OCI-LY1 (cell line): ENCODE results near the gene GMDS.

Source experiments
- EZH2 ChIP-seq: fragments of 200-600 bp; sonication (generic), shearing (Covaris generic); IDR thresholded peaks from 2 replicates; pipeline ENCODE4 v1.8.0; 2017; ENCODE audit warnings: borderline replicate concordance, mixed run types, mild to moderate bottlenecking, antibody characterized with exemption, low read length, moderate library complexity, mixed read lengths
- TF ChIP-seq, protein P1 (sequence below): fragments of 200-600 bp; sonication (generic), shearing (Covaris generic); IDR thresholded peaks from 2 replicates; pipeline ENCODE4 v1.5.1; 2017; ENCODE audit warnings: mild to moderate bottlenecking, antibody characterized with exemption, low read length, moderate library complexity, mixed read lengths

DNA sequence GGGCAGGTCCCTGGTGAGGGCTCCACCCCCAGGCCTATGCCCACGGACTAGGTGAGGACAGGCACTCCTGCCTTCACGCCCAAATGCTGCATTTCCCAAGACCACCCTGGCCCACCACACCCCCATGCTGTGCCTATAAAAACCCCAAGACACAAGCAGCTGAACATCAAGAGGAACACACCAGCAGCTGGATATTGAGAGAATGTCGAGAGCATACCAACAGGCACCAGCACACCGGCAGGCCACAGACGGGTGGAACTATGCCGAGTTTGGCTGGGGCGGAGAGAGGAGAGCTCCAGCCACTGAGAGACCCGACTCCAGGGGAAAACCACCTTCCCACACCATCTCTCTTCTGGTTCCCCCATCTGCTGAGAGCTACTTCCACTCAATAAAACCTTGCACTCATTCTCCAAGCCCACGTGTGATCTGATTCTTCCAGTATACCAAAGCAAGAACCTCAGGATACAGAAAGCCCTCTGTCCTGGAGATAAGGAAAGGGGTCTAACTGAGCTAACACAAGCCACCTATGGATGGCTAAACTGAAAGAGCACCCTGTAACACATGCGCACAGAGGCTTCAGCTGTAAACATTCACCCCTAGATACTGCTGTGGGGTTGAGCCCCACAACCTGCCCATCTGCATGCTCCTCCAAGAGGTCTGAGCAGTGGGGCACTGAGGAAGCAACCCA lies 319.5 kb downstream of the GMDS start:
- TF ChIP-seq, protein P1, sequence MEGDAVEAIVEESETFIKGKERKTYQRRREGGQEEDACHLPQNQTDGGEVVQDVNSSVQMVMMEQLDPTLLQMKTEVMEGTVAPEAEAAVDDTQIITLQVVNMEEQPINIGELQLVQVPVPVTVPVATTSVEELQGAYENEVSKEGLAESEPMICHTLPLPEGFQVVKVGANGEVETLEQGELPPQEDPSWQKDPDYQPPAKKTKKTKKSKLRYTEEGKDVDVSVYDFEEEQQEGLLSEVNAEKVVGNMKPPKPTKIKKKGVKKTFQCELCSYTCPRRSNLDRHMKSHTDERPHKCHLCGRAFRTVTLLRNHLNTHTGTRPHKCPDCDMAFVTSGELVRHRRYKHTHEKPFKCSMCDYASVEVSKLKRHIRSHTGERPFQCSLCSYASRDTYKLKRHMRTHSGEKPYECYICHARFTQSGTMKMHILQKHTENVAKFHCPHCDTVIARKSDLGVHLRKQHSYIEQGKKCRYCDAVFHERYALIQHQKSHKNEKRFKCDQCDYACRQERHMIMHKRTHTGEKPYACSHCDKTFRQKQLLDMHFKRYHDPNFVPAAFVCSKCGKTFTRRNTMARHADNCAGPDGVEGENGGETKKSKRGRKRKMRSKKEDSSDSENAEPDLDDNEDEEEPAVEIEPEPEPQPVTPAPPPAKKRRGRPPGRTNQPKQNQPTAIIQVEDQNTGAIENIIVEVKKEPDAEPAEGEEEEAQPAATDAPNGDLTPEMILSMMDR: no peak
- TF ChIP-seq EZH2: no peak
